K562 (cell line): ENCODE data around the gene TNFRSF19. TPM values are rescaled to one million over a fixed set of nuclear protein-coding genes. Genes with fewer than 3 reads are reported as not detected.

Experiments used
- ATAC-seq: fragments of 200-7000 bp; cut with Tn5 transposase; 3 replicates; pipeline ENCODE4 v1.9.1; 2020; ENCODE audit warnings: moderate library complexity
- BruUV-seq: library from RNA; stranded (reverse); fragments of 400-500 nt; replicated peaks from 2 replicates; lab custom pipeline; 2021; lab: Mats Ljungman, UMichigan
- CTCF ChIA-PET: fragments of 300-600 bp; formaldehyde crosslinking; extraction: SDS; loops from one replicate; lab custom pipeline; 2021; ENCODE audit warnings: low intra/inter-chr PET ratio; lab: Yijun Ruan, JAX
- POLR2A ChIA-PET: fragments of 300-600, 350-650 bp; sonication (Branson Sonifier 250); formaldehyde crosslinking; extraction: SDS; loops from one replicate; lab custom pipeline; 2021; ENCODE audit warnings: antibody characterized with exemption, inconsistent platforms; lab: Yijun Ruan, JAX
- DNase-seq, 4 experiments: peaks; one replicate each; pipeline versions ENCODE4 v3.0.0 to v3.0.0-alpha.2; 2011 to 2018; ENCODE audit warnings: low spot score in 3 of 4, mixed read lengths in 3 of 4; ENCODE audit errors: extremely low read depth in 1 of 4
- FAIRE-seq: peaks from 2 replicates; lab custom pipeline; 2011; peaks lifted over from hg19 to GRCh38; lab: Jason Lieb, UNC
- H2AFZ ChIP-seq: 2 replicates; pipeline ENCODE4 v1.6.0; 2011; ENCODE audit warnings: low read depth, low read length, control low read depth, inconsistent platforms
- H3K27ac ChIP-seq: fragments of 200-600 bp; 3 replicates; pipeline ENCODE4 v1.8.0; 2011; ENCODE audit warnings: low read depth, mild to moderate bottlenecking, control low read depth, inconsistent platforms, low read length, moderate library complexity, mixed read lengths; ENCODE audit errors: extremely low read depth
- H3K27me3 ChIP-seq, 2 experiments: fragments of 300-600 bp in 1 of 2; 2 replicates in 1 of 2; 3 replicates in 1 of 2; pipeline versions ENCODE4 v1.6.0 to v1.8.0; 2011; ENCODE audit warnings: inconsistent platforms in 2 of 2, low read length in 2 of 2, mild to moderate bottlenecking in 1 of 2, mixed read lengths in 1 of 2, moderate library complexity in 1 of 2; ENCODE audit not compliant: control insufficient read depth in 2 of 2, insufficient read depth in 2 of 2
- H3K36me3 ChIP-seq: fragments of 300-600 bp; 3 replicates; pipeline ENCODE4 v1.8.0; 2011; ENCODE audit warnings: mild to moderate bottlenecking, low read length, inconsistent platforms; ENCODE audit not compliant: control insufficient read depth, insufficient read depth
- H3K4me1 ChIP-seq, 2 experiments: fragments of 200-600 bp in 1 of 2; replicated peaks in 1 of 2; 2 replicates in 1 of 2; 3 replicates in 1 of 2; pipeline versions ENCODE4 v1.5.1 to v1.8.0; 2011; ENCODE audit warnings: inconsistent platforms in 2 of 2, low read length in 2 of 2, mild to moderate bottlenecking in 1 of 2, mixed read lengths in 1 of 2, moderate library complexity in 1 of 2; ENCODE audit not compliant: control insufficient read depth in 2 of 2, insufficient read depth in 2 of 2
- H3K4me2 ChIP-seq: 2 replicates; pipeline ENCODE4 v1.6.1; 2011; ENCODE audit warnings: low read length, control low read depth, inconsistent platforms, mixed read lengths; ENCODE audit not compliant: insufficient read depth
- H3K4me3 ChIP-seq: fragments of 200-600 bp; sonication (generic), shearing (Covaris generic); 2 replicates; pipeline ENCODE4 v1.5.1; 2016; ENCODE audit warnings: control low read depth, inconsistent platforms
- H3K79me2 ChIP-seq: fragments of 200-600 bp; 3 replicates; pipeline ENCODE4 v1.8.0; 2011; ENCODE audit warnings: low read length, inconsistent platforms; ENCODE audit not compliant: control insufficient read depth, insufficient read depth
- H3K9ac ChIP-seq, 2 experiments: 2 replicates each; pipeline versions ENCODE4 v1.6.0 to v1.6.1; 2011; ENCODE audit warnings: low read depth in 2 of 2, low read length in 2 of 2, control low read depth in 1 of 2, inconsistent platforms in 1 of 2, mild to moderate bottlenecking in 1 of 2, mixed read lengths in 1 of 2; ENCODE audit not compliant: insufficient read depth in 1 of 2
- H3K9me1 ChIP-seq: one replicate; pipeline ENCODE4 v1.6.0; 2011; ENCODE audit warnings: inconsistent platforms, mild to moderate bottlenecking, low read length, moderate library complexity; ENCODE audit not compliant: control insufficient read depth, insufficient read depth
- H3K9me3 ChIP-seq: replicated peaks from 2 replicates; pipeline ENCODE4 v1.5.1; 2011; ENCODE audit warnings: low read depth, low read length, inconsistent platforms; ENCODE audit not compliant: control insufficient read depth, insufficient read depth
- H4K20me1 ChIP-seq: replicated peaks from 2 replicates; pipeline ENCODE4 v1.6.1; 2011; ENCODE audit warnings: low read length, inconsistent platforms, mixed read lengths; ENCODE audit not compliant: control insufficient read depth, insufficient read depth
- CBX8 ChIP-seq: fragments of 200-600 bp; sonication (generic); IDR thresholded peaks from 2 replicates; pipeline ENCODE4 v1.6.1; 2012; ENCODE audit warnings: borderline replicate concordance, mixed run types, low read depth, mild to moderate bottlenecking, moderate library complexity, mixed read lengths, low read length, control low read depth, inconsistent platforms; ENCODE audit not compliant: poor library complexity, severe bottlenecking; ENCODE audit errors: extremely low read depth
- E2F5 ChIP-seq: sonication (generic); formaldehyde crosslinking; IDR thresholded peaks from 2 replicates; pipeline ENCODE4 v1.8.0; 2022; ENCODE audit warnings: mild to moderate bottlenecking, missing genetic modification reagents
- GTF2B ChIP-seq: IDR thresholded peaks from 2 replicates; pipeline ENCODE4 v1.6.1; 2011; ENCODE audit not compliant: insufficient read length; ENCODE audit errors: extremely low read depth
- ID3 ChIP-seq, 2 experiments: fragments of 250-450 bp in 1 of 2; fragments of 450-650 bp in 1 of 2; sonication (Bioruptor Pico) in 1 of 2; IDR thresholded peaks; 2 replicates each; pipeline versions ENCODE4 v1.6.1 to v1.8.0; 2016 to 2021; ENCODE audit warnings: mild to moderate bottlenecking in 2 of 2, moderate library complexity in 2 of 2, missing compliant biosample characterization in 1 of 2, missing genetic modification characterization in 1 of 2
- NR1H2 ChIP-seq: sonication (generic); formaldehyde crosslinking; IDR thresholded peaks from 2 replicates; pipeline ENCODE4 v1.4.0; 2020; ENCODE audit warnings: mild to moderate bottlenecking, missing genetic modification reagents
- SRSF1 ChIP-seq: fragments of 200-400 bp; formaldehyde crosslinking; IDR thresholded peaks from 2 replicates; pipeline ENCODE4 v1.6.1; 2017; ENCODE audit warnings: mild to moderate bottlenecking, low read depth, low read length, moderate library complexity
- THAP12 ChIP-seq: fragments of 250-450 bp; sonication (Bioruptor Pico); IDR thresholded peaks from 2 replicates; pipeline ENCODE4 v1.9.0; 2021; ENCODE audit warnings: mild to moderate bottlenecking, inconsistent platforms
- THRA ChIP-seq: fragments of 450-650 bp; IDR thresholded peaks from 2 replicates; pipeline ENCODE4 v1.6.1; 2017; ENCODE audit warnings: mild to moderate bottlenecking, moderate library complexity
- WGBS: fragments of 100-300 bp; shearing (Covaris generic); methylation state at CpG from one replicate; pipeline ENCODE4 v1.1.6; 2016; ENCODE audit warnings: low coverage, mixed read lengths; ENCODE audit not compliant: insufficient coverage; ENCODE audit errors: missing lambda C conversion rate; 5-methylcytosine and 5-hydroxymethylcytosine counted together
- in situ Hi-C: fragments of 300-500 bp; cut with MboI; formaldehyde crosslinking; loops from 4 replicates; pipeline ENCODE4 v1.15.0; 2018; ENCODE audit warnings: inconsistent platforms, mixed read lengths
- intact Hi-C: fragments of 100-400 bp; cut with micrococcal nuclease; formaldehyde crosslinking; loops from 2 replicates; pipeline ENCODE4 v1.14.2; 2022
- polyA plus RNA-seq, 8 experiments: library from polyadenylated mRNA; depleted of rRNA in 4 of 8; stranded (reverse) in 5 of 8; unstranded in 3 of 8; fragments of >200 nt; fragmentation: Nextera tagmentation in 2 of 8; fragmentation: Illumina TruSeq in 1 of 8; extraction: Ambion mirVana in 2 of 8; extraction: Trizol in 1 of 8; gene quantifications; 2 replicates each; pipeline versions ENCODE4 v1.2.1 to v1.2.3, GENCODE V29; 2011 to 2014; ENCODE audit warnings: inconsistent platforms in 1 of 8, missing spikeins in 1 of 8
- total RNA-seq, 7 experiments: library from RNA; depleted of rRNA in 6 of 7; stranded (reverse); fragments of >200 nt in 6 of 7; fragmentation: Illumina TruSeq in 2 of 7; extraction: Trizol in 2 of 7; gene quantifications; 2 replicates each; pipeline versions ENCODE4 v1.2.1 to v1.2.3, GENCODE V29; 2011 to 2021; ENCODE audit warnings: low replicate concordance in 1 of 7

TNFRSF19 gene
- total and polyA plus RNA-seq, 9 of the 15 experiments (the other 6 are each of a cell fraction or from before 2014, with no cell fraction given): 0.01 to 0.07 TPM; not detected in 7

GRCh38 chr13:23692816-23693215 is 122.6 kb downstream of the TNFRSF19 start:
- Histone ChIP-seq H2AFZ (no peak overlapping the region), H3K4me2 (no peak overlapping the region), H3K27me3 (peaks cover 3 to 25% of the 10 kb centered on the region in 2 experiments; a peak in 3 of 5 replicates), H4K20me1 (no peaks in the 10 kb centered on the region), H3K27ac (no peak overlapping the region), H3K9me3 (no peaks in the 10 kb centered on the region), H3K4me3 (no peak overlapping the region), H3K79me2 (no peaks in the 10 kb centered on the region), H3K9me1 (no peaks in the 10 kb centered on the region), H3K9ac (no peak overlapping the region), H3K36me3 (no peaks in the 10 kb centered on the region), H3K4me1 (peaks cover 0 to 9% of the 10 kb centered on the region in 2 experiments; a peak in 2 of 5 replicates)
- ChIA-PET CTCF (no interaction called here), POLR2A (interaction anchor here (0.7 to 1.0 kb wide), 2 partner anchors 12 to 49 kb away, joined by 3 to 4 read pairs; no protein-coding TSS in a partner anchor)
- no TSS peak for BruUV-seq
- TF ChIP-seq GTF2B (no peak), THAP12 (CRISPR knock-in tag) (no peak), E2F5 (CRISPR knock-in tag) (no peak), NR1H2 (no peak), SRSF1 (no peak), CBX8 (no peak), ID3 (CRISPR knock-in tag; IDR thresholded peaks at IDR 0.05) (no peak), ID3 (tag; IDR thresholded peaks at IDR 0.05) (no peak), THRA (no peak)
- no peak for DNase-seq
- ATAC-seq: no peak
- in situ Hi-C loops (no loop called here), intact Hi-C loops (no loop called here)
- no peak for FAIRE-seq
- WGBS: 5% methylated on average over 3 of the region's 3 CpGs
